ENCODE measurements around the gene MAJIN. TPM values are rescaled to one million over a fixed set of nuclear protein-coding genes. Genes with fewer than 3 reads are reported as not detected.

MAJIN gene
- total and polyA plus RNA-seq, 4 donors: 0.09 to 0.31 TPM; not detected in 2

GRCh38 chr11:64888729-64889511 is 83.0 kb downstream of the MAJIN start:
- no peaks in the 10 kb centered on the region for H3K27me3 ChIP-seq (ENCODE audit: control insufficient read depth in 4 of 4, insufficient read depth in 4 of 4, low read length in 3 of 4)
- DNase-seq (ENCODE audit: low spot score): peak; percentile 82
- no peak overlapping the region for H3K9ac ChIP-seq (ENCODE audit: low read depth in 1 of 2, low read length in 2 of 2)
- no peaks in the 10 kb centered on the region for H3K9me3 ChIP-seq (ENCODE audit: control insufficient read depth in 4 of 4, low read length in 3 of 4)
- H3K27ac ChIP-seq (ENCODE audit: low read depth in 1 of 2, low read length in 2 of 2): no peak overlapping the region
- H3K4me1 ChIP-seq (ENCODE audit: control insufficient read depth in 4 of 4, insufficient read depth in 4 of 4, low read length in 3 of 4): peaks cover 15 to 51% (median 41%) of the 10 kb centered on the region in 4 donors
- 39% methylated on average over 9 of the region's 9 CpGs for WGBS
- H3K4me3 ChIP-seq (ENCODE audit: low read depth in 1 of 3, low read length in 3 of 3): no peak overlapping the region
- TF ChIP-seq HNF4A (conservative IDR thresholded peaks at IDR 0.05): peak; percentile 22 to 28
- TF ChIP-seq NR2F2 (IDR thresholded peaks at IDR 0.05): no peak
- H3K36me3 ChIP-seq (ENCODE audit: control insufficient read depth in 4 of 4, insufficient read depth in 3 of 4, low read depth in 1 of 4, low read length in 3 of 4): no peaks in the 10 kb centered on the region

DNA sequence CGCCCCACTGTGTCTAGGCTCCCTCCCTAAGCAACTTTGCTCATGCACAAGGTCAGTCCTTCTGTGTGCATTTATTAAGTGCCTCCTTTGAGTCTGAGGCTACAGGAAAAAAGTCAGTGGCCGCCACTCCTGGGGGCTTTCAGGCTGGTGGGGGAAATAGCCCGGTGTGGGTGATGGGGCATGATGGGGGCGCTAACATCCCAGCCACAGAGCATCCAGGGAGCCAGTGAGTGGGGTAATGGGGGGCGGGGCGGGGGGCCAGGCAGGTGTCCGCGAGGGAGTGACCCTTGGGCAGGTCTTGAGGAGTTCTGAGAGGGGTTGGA is 83.5 kb downstream of the MAJIN start:
- Histone ChIP-seq H3K4me3 (ENCODE audit: low read depth in 1 of 3, low read length in 3 of 3) (peak overlapping the region in 1 of 3 donors; percentile 29), H3K4me1 (ENCODE audit: control insufficient read depth in 4 of 4, insufficient read depth in 4 of 4, low read length in 3 of 4) (peaks cover 10 to 46% (median 36%) of the 10 kb centered on the region in 4 donors), H3K27ac (ENCODE audit: low read depth in 1 of 2, low read length in 2 of 2) (peak overlapping the region; percentile 52 to 62), H3K9me3 (ENCODE audit: control insufficient read depth in 4 of 4, low read length in 3 of 4) (no peaks in the 10 kb centered on the region), H3K9ac (ENCODE audit: low read depth in 1 of 2, low read length in 2 of 2) (no peak overlapping the region), H3K36me3 (ENCODE audit: control insufficient read depth in 4 of 4, insufficient read depth in 3 of 4, low read depth in 1 of 4, low read length in 3 of 4) (no peaks in the 10 kb centered on the region), H3K27me3 (ENCODE audit: control insufficient read depth in 4 of 4, insufficient read depth in 4 of 4, low read length in 3 of 4) (no peaks in the 10 kb centered on the region)
- DNase-seq (ENCODE audit: low spot score): no peak
- TF ChIP-seq, protein P1, sequence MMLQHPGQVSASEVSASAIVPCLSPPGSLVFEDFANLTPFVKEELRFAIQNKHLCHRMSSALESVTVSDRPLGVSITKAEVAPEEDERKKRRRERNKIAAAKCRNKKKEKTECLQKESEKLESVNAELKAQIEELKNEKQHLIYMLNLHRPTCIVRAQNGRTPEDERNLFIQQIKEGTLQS (IDR thresholded peaks at IDR 0.05): no peak
- TF ChIP-seq EGR1 (IDR thresholded peaks at IDR 0.05; ENCODE audit: low read depth in 2 of 2): no peak
- TF ChIP-seq FOXA2 (IDR thresholded peaks at IDR 0.05): no peak
- no peak for TF ChIP-seq HNF4A (conservative IDR thresholded peaks at IDR 0.05)
- TF ChIP-seq RAD21 (IDR thresholded peaks at IDR 0.05): no peak
- TF ChIP-seq HNF4G (IDR thresholded peaks at IDR 0.05): no peak
- no peak for TF ChIP-seq RXRA (IDR thresholded peaks at IDR 0.05)
- TF ChIP-seq NR2F2 (IDR thresholded peaks at IDR 0.05): no peak
- no peak for TF ChIP-seq SP1 (IDR thresholded peaks at IDR 0.05)
- no peak for TF ChIP-seq JUND (IDR thresholded peaks at IDR 0.05)
- TF ChIP-seq ZBTB33 (IDR thresholded peaks at IDR 0.05): no peak
- no peak for TF ChIP-seq MAX (IDR thresholded peaks at IDR 0.05)
- TF ChIP-seq TAF1 (conservative IDR thresholded peaks at IDR 0.05): no peak
- no peak for TF ChIP-seq GABPA (IDR thresholded peaks at IDR 0.05 in 1 of 2, conservative IDR thresholded peaks at IDR 0.05 in 1 of 2)
- TF ChIP-seq FOXA1 (IDR thresholded peaks at IDR 0.05): no peak
- TF ChIP-seq YY1 (IDR thresholded peaks at IDR 0.05): no peak
- TF ChIP-seq, protein P2, sequence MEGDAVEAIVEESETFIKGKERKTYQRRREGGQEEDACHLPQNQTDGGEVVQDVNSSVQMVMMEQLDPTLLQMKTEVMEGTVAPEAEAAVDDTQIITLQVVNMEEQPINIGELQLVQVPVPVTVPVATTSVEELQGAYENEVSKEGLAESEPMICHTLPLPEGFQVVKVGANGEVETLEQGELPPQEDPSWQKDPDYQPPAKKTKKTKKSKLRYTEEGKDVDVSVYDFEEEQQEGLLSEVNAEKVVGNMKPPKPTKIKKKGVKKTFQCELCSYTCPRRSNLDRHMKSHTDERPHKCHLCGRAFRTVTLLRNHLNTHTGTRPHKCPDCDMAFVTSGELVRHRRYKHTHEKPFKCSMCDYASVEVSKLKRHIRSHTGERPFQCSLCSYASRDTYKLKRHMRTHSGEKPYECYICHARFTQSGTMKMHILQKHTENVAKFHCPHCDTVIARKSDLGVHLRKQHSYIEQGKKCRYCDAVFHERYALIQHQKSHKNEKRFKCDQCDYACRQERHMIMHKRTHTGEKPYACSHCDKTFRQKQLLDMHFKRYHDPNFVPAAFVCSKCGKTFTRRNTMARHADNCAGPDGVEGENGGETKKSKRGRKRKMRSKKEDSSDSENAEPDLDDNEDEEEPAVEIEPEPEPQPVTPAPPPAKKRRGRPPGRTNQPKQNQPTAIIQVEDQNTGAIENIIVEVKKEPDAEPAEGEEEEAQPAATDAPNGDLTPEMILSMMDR (IDR thresholded peaks at IDR 0.05; ENCODE audit: low read depth, low read length, missing input control): no peak
- 38% methylated on average over 8 of the region's 8 CpGs for WGBS

Small RNA genes lying within 50 kb of the gene (small RNA-seq; reads per million reads assigned to genes)
- gene MIR6749 (not detected), gene MIR6750 (not detected), gene MIR6879 (not detected)

Other genes starting within 250 kb of the MAJIN start
- under 1 TPM; 0.17 to 0.79 TPM for gene NRXN2, start 248.9 kb downstream of the MAJIN start, total RNA-seq
- 1 to 10 TPM; 2.1 to 2.8 TPM for gene NRXN2, start 248.9 kb downstream of the MAJIN start, polyA plus RNA-seq
- 10 to 100 TPM; 12.1 to 14.9 TPM for gene RASGRP2, start 228.0 kb downstream of the MAJIN start, total RNA-seq
- gene RASGRP2, start 228.0 kb downstream of the MAJIN start, polyA plus RNA-seq: 1 to 10 TPM; 2.7 to 5.2 TPM
- 1 to 10 TPM in 1 of 2 donors, under 1 TPM in 1; 0.23 to 1.3 TPM for gene PYGM, start 212.1 kb downstream of the MAJIN start, total RNA-seq
- gene PYGM, start 212.1 kb downstream of the MAJIN start, polyA plus RNA-seq: under 1 TPM; 0.26 to 0.32 TPM
- 100 to 1,000 TPM in 1 of 2 donors, 10 to 100 TPM in 1; 46.2 to 135 TPM for gene SF1, start 193.6 kb downstream of the MAJIN start, total RNA-seq
- 10 to 100 TPM; 44.9 to 54.0 TPM for gene SF1, start 193.6 kb downstream of the MAJIN start, polyA plus RNA-seq
- 1 to 10 TPM; 4.6 to 6.9 TPM for gene MAP4K2, start 168.9 kb downstream of the MAJIN start, total RNA-seq
- 1 to 10 TPM; 2.1 to 2.3 TPM for gene MAP4K2, start 168.9 kb downstream of the MAJIN start, polyA plus RNA-seq
- gene MEN1, start 161.6 kb downstream of the MAJIN start, total RNA-seq: 10 to 100 TPM; 12.1 to 15.1 TPM
- 10 to 100 TPM in 1 of 2 donors, 1 to 10 TPM in 1; 9.0 to 14.7 TPM for gene MEN1, start 161.6 kb downstream of the MAJIN start, polyA plus RNA-seq
- gene CDC42BPG, start 127.5 kb downstream of the MAJIN start, total RNA-seq: 1 to 10 TPM in 1 of 2 donors, under 1 TPM in 1; 0.75 to 1.2 TPM
- gene CDC42BPG, start 127.5 kb downstream of the MAJIN start, polyA plus RNA-seq: under 1 TPM; 0.18 to 0.40 TPM
- 10 to 100 TPM; 27.3 to 36.4 TPM for gene EHD1, start 93.5 kb downstream of the MAJIN start, total RNA-seq
- gene EHD1, start 93.5 kb downstream of the MAJIN start, polyA plus RNA-seq: 10 to 100 TPM in 1 of 2 donors, 1 to 10 TPM in 1; 8.3 to 11.1 TPM
- 10 to 100 TPM; 18.3 to 27.8 TPM for gene ATG2A, start 54.9 kb downstream of the MAJIN start, total RNA-seq
- gene ATG2A, start 54.9 kb downstream of the MAJIN start, polyA plus RNA-seq: 10 to 100 TPM; 15.6 to 34.1 TPM
- 1 to 10 TPM; 5.3 to 6.6 TPM for gene PPP2R5B, start 47.4 kb downstream of the MAJIN start, total RNA-seq
- 1 to 10 TPM; 2.9 to 4.9 TPM for gene PPP2R5B, start 47.4 kb downstream of the MAJIN start, polyA plus RNA-seq
- not detected for gene GPHA2, start 36.2 kb downstream of the MAJIN start, total RNA-seq
- gene GPHA2, start 36.2 kb downstream of the MAJIN start, polyA plus RNA-seq: not detected
- 1 to 10 TPM in 1 of 2 donors, under 1 TPM in 1; 0.51 to 1.2 TPM for gene BATF2, start 24.9 kb upstream of the MAJIN start, total RNA-seq
- 1 to 10 TPM; 1.6 to 3.2 TPM for gene BATF2, start 24.9 kb upstream of the MAJIN start, polyA plus RNA-seq
- gene ARL2, start 42.1 kb upstream of the MAJIN start, total RNA-seq: 10 to 100 TPM; 10.8 to 17.1 TPM
- gene ARL2, start 42.1 kb upstream of the MAJIN start, polyA plus RNA-seq: 10 to 100 TPM; 12.9 to 19.5 TPM
- 1 to 10 TPM; 4.5 to 7.2 TPM for gene SNX15, start 55.3 kb upstream of the MAJIN start, total RNA-seq
- 1 to 10 TPM; 4.8 to 6.7 TPM for gene SNX15, start 55.3 kb upstream of the MAJIN start, polyA plus RNA-seq
- 1 to 10 TPM; 3.8 to 7.9 TPM for gene SAC3D1, start 69.1 kb upstream of the MAJIN start, total RNA-seq
- 1 to 10 TPM; 6.1 to 7.4 TPM for gene SAC3D1, start 69.1 kb upstream of the MAJIN start, polyA plus RNA-seq
- gene NAALADL1, start 86.4 kb upstream of the MAJIN start, total RNA-seq: 1 to 10 TPM; 1.2 to 2.1 TPM
- 1 to 10 TPM; 1.6 to 1.7 TPM for gene NAALADL1, start 86.4 kb upstream of the MAJIN start, polyA plus RNA-seq
- 10 to 100 TPM in 1 of 2 donors, under 1 TPM in 1; 0.17 to 12.0 TPM for gene CDCA5, start 111.9 kb upstream of the MAJIN start, total RNA-seq
- 1 to 10 TPM in 1 of 2 donors, under 1 TPM in 1; 0.72 to 2.7 TPM for gene CDCA5, start 111.9 kb upstream of the MAJIN start, polyA plus RNA-seq
- 10 to 100 TPM; 12.3 to 14.4 TPM for gene ZFPL1, start 112.1 kb upstream of the MAJIN start, total RNA-seq
- 10 to 100 TPM; 18.1 to 19.2 TPM for gene ZFPL1, start 112.1 kb upstream of the MAJIN start, polyA plus RNA-seq
- gene VPS51, start 124.1 kb upstream of the MAJIN start, total RNA-seq: 100 to 1,000 TPM; 102 to 158 TPM
- gene VPS51, start 124.1 kb upstream of the MAJIN start, polyA plus RNA-seq: 10 to 100 TPM; 33.2 to 66.0 TPM
- gene TM7SF2, start 139.8 kb upstream of the MAJIN start, total RNA-seq: 100 to 1,000 TPM in 1 of 2 donors, 10 to 100 TPM in 1; 69.4 to 337 TPM
- 100 to 1,000 TPM in 1 of 2 donors, 10 to 100 TPM in 1; 39.0 to 109 TPM for gene TM7SF2, start 139.8 kb upstream of the MAJIN start, polyA plus RNA-seq
- gene ZNHIT2, start 145.6 kb upstream of the MAJIN start, total RNA-seq: 1 to 10 TPM; 2.2 to 4.9 TPM
- 10 to 100 TPM in 1 of 2 donors, 1 to 10 TPM in 1; 7.4 to 13.9 TPM for gene ZNHIT2, start 145.6 kb upstream of the MAJIN start, polyA plus RNA-seq
- gene FAU, start 150.0 kb upstream of the MAJIN start, total RNA-seq: 100 to 1,000 TPM; 199 to 332 TPM
- gene FAU, start 150.0 kb upstream of the MAJIN start, polyA plus RNA-seq: 100 to 1,000 TPM; 393 to 535 TPM
- 10 to 100 TPM; 31.7 to 39.2 TPM for gene MRPL49, start 150.2 kb upstream of the MAJIN start, total RNA-seq
- 10 to 100 TPM; 31.1 to 47.2 TPM for gene MRPL49, start 150.2 kb upstream of the MAJIN start, polyA plus RNA-seq
- 100 to 1,000 TPM in 1 of 2 donors, 10 to 100 TPM in 1; 19.9 to 210 TPM for gene SYVN1, start 162.4 kb upstream of the MAJIN start, total RNA-seq
- 10 to 100 TPM; 41.1 to 72.1 TPM for gene SYVN1, start 162.4 kb upstream of the MAJIN start, polyA plus RNA-seq
- gene SPDYC, start 198.1 kb upstream of the MAJIN start, total RNA-seq: under 1 TPM in 1 of 2 donors, not detected in 1; 0.08 TPM
- 1 to 10 TPM in 1 of 2 donors, under 1 TPM in 1; 0.52 to 1.1 TPM for gene SPDYC, start 198.1 kb upstream of the MAJIN start, polyA plus RNA-seq
- gene CAPN1, start 209.8 kb upstream of the MAJIN start, total RNA-seq: 100 to 1,000 TPM in 1 of 2 donors, 10 to 100 TPM in 1; 81.7 to 183 TPM
- gene CAPN1, start 209.8 kb upstream of the MAJIN start, polyA plus RNA-seq: 10 to 100 TPM; 39.6 to 48.4 TPM

Data from liver (tissue), 10 donors.